Embryonic facial prominence (tissue), 1 donor: ENCODE data around the gene SYNPO2.
"Not testable (repeated sequence)": the region's sequence is repeated elsewhere in the genome, so short reads cannot be mapped to it uniquely, and the experiment has no call there.

Source experiments
- DNase-seq: peaks from one replicate; pipeline ENCODE4 v3.0.0-alpha.2; 2016; ENCODE audit errors: extremely low spot score

SYNPO2 gene

DNA sequence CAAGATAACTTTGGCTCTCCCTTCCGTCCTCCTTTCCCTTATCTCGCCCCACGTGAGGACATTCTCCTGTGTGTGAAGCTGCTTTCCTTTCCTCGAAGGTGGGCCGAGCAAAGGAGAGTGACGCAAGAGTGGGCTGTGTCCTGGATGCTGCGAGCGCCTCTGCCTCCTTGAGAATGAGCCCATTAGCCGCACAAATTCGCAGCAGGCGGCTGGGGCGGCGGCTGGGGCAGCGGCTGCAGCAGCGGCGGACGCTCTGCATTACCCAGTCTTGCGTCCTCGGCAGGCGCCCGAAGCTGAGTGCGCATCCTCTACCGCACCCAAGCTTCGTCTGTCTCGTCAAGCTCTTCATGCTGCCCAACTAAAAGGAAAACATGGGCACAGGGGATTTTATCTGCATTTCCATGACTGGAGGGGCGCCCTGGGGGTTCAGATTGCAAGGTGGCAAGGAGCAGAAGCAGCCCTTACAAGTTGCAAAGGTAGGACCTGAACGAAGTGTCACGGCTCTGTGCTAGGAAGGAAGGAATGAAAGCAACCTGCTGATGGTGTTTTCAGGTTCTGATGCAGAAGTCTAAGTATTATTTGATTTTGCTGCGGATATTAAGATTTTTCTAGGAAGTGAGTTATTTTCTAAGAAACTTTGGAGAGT lies at the start of gene SYNPO2:
SYNPO2 (plus strand) TSS at position 189 of the 646 bp plus-strand sequence; CDS start at position 372, 183 bp downstream.
- peak; percentile 43 for DNase-seq

GRCh38 chr4:118839221-118839927 lies 49.3 kb upstream of the SYNPO2 start:
- no peak for DNase-seq

DNA sequence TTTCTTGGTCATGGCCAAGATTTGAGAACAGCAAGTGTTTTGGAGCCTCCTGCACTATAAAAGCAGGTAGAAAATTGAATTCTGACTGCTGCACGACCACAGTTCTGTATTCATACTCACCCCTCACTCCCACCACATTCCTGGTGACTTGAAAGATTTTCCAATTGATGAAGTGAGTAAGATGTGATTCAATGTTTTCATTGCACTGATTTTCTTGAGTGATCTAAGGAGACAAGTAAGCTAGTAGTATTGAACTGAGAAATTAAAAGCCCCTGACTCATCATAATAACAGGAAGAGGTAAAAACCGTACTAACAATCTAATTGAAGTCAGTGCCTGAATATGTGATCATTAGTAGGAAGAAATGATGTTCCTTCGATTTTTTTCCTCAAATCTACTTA lies 46.6 kb upstream of the SYNPO2 start:
- no peak for DNase-seq

GRCh38 chr4:118843237-118843636 lies 45.4 kb upstream of the SYNPO2 start:
- no peak for DNase-seq

- no peak for DNase-seq
Measured at GRCh38 chr4:118845552-118846050, 43.1 kb upstream of the SYNPO2 start.

DNA sequence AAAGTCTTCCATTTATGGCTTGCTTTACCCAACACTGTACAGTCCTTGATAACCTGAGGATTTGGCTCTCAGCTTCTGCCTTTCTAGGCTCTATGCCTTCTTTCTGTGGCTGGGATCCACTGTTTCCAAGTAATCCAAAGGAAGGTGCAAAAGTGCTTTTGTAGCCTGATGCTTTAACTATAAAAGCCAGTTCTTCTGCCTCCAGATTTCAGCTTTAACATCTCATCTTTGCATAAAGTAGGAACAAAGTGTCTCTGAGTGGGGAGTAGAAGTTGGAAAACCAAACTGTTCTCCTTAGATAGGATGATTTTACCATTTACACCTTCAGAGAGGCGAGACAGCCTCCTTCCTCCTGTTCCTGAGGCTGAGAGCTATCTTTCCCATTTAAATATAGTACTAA lies 41.7 kb upstream of the SYNPO2 start:
- DNase-seq, result no peak

GRCh38 chr4:118848242-118848641 lies 40.4 kb upstream of the SYNPO2 start:
- no peak for DNase-seq

- no peak for DNase-seq
Measured at GRCh38 chr4:118848901-118849300, 39.8 kb upstream of the SYNPO2 start.

- no peak for DNase-seq
Measured at GRCh38 chr4:118849867-118850487, 38.7 kb upstream of the SYNPO2 start.

DNA sequence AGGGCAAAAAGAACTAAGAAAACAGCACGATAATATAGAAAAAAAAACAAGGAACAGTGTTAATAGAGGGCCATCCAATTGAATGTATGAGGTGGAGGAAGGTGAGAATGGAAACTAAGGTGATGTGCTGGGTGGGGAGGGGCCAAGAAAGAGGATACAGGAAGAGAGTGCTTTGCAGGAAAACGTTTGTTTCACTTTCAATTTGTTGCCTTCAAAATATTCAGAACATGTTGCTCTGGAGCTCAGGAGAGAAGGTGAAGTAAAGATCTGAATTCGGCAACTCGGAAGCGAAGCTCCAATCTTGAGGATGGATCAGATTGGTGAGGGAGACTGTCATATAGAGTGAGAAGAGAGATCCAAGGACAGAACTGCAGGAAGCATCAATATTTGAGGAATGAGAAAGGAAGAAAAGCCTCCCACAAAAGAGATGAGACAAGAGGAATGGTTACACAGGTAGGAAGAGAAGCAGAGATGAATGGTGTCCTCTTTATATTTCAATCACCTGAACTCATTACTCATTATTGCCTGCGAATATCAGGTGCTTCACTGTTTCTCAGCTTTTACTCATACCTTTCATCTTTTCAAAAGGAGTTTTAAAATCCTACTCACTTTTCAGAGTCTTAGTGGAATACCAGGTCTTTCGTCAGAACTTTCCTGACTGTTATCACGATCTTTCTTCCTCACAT lies 38.0 kb upstream of the SYNPO2 start:
- no peak for DNase-seq

GRCh38 chr4:118857760-118858159 lies 30.9 kb upstream of the SYNPO2 start:
- DNase-seq, result no peak

GRCh38 chr4:118858779-118859178 lies 29.9 kb upstream of the SYNPO2 start:
- DNase-seq, result no peak

- DNase-seq, result no peak
Measured at GRCh38 chr4:118865091-118865708, 23.5 kb upstream of the SYNPO2 start.

DNA sequence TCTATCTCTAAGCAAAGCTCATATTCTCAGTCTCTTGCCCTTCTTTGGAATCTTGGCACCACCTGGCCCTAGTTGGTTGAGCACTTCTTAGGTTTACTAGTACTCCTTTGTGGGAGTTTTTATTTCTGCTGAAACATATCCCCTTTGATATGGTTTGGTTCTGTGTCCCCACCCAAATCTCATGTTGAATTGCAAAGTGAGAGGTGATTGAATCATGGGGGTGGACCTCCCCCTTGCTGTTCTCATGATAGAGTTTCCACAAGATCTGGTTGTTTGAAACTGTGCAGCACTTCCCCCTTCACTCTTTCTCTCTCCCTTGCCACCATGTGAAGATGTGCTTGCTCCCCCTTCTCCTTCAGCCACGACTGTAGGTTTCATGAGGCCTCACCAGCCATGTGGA lies 22.2 kb upstream of the SYNPO2 start:
- no peak for DNase-seq

DNA sequence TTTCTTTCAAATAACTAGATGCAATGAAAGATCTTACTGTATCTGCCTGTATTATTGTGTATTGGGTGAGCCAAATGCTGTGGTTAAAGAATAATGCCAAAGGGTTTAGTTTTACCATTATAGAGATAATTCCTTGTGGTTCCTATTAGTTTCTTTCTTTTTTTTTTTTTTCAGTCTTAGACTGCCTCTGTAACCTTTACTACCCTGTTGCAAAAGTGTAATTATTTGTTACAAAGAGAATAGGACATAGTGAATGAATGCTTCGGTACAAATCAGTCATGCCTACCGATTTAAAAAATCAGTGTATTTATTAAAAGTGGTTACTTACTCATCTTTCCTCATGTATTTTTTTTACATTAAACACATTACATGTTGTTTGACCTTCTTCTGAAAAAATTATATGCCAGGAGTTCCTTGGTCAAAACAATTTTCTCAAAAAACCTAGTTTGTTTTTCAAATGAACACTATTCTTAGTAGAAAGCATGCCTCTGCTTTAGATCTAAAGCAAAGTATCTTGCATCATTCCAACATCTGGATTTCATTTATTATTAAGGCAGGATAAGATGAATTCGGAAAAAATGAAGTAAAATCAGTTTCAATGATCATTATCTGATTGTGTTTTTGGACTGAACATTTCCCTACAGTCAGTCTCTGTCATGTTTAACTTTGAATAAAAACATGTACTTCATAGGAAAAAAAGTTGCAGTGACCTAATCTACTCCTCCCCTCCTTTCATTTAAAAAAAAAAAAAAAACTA lies 21.2 kb upstream of the SYNPO2 start:
- no peak for DNase-seq

- DNase-seq, result no peak
Measured at GRCh38 chr4:118869808-118870342, 18.8 kb upstream of the SYNPO2 start.

DNA sequence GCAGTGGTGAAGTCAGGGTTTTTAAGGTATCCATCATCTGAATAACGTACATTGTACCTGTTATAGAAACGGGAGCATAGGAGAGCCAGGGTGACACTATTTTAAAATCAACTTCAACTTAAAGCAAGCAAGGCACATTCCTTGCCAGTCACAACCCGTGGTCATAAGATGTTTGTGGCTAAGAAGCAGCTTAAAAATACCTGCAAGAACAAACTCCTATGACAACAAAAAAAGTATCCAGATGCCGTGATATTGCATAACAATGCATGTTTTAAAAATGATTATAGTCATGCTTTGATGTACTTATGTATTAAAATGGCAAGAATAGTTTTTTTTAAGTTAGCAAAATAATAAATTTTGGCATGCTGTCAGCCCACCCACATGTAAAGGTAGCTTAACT lies 16.5 kb upstream of the SYNPO2 start:
- DNase-seq, result no peak

DNA sequence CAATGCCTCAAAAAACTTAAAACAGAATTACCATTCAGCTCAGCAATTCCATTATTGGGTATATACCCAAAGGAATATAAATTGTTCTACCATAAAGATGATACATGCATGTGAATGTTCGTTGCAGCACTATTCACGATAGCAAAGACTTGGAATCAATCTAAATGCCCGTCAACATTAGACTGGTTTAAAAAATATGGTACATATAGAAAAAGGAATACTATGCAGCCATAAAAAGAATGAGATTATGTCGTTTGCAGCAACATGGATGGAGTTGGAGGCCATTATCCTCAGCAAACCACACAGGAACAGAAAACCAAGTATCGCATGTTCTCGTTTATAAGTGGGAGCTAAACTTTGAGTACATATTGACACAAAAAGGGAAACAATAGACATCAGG lies 10.9 kb upstream of the SYNPO2 start:
- no peak for DNase-seq

- DNase-seq, result not testable (repeated sequence)
Measured at GRCh38 chr4:118878507-118878906, 10.1 kb upstream of the SYNPO2 start.

- no peak for DNase-seq
Measured at GRCh38 chr4:118879409-118879808, 9.2 kb upstream of the SYNPO2 start.
